MCF 10A (cell line): ENCODE results near the gene NCKAP5L. TPM values are rescaled to one million over a fixed set of nuclear protein-coding genes. Genes with fewer than 3 reads are reported as not detected.
"Not testable (repeated sequence)": the region's sequence is repeated elsewhere in the genome, so short reads cannot be mapped to it uniquely, and the experiment has no call there.

ENCODE experiments used
- BruUV-seq: library from RNA; stranded (reverse); fragments of 400-500 nt; replicated peaks from 2 replicates; lab custom pipeline; 2021; lab: Mats Ljungman, UMichigan
- CTCF ChIA-PET: fragments of 300-600 bp; sonication (Branson Sonifier 250); formaldehyde crosslinking; extraction: SDS; loops from one replicate; lab custom pipeline; 2021; ENCODE audit warnings: antibody characterized with exemption, inconsistent platforms; lab: Yijun Ruan, JAX
- POLR2A ChIA-PET: fragments of 300-600, 350-650 bp; sonication (Branson Sonifier 250); formaldehyde crosslinking; extraction: SDS; loops from one replicate; lab custom pipeline; 2020; ENCODE audit warnings: antibody characterized with exemption, inconsistent platforms; lab: Yijun Ruan, JAX
- DNase-seq: peaks from one replicate; pipeline ENCODE4 v3.0.0-alpha.2; 2018; ENCODE audit not compliant: unreplicated experiment
- H3K27ac Mint-ChIP-seq: one replicate; pipeline ENCODE4 v1.8.0; 2022; ENCODE audit warnings: mild to moderate bottlenecking, low read depth, mixed read lengths; ENCODE audit not compliant: unreplicated experiment
- H3K27me3 Mint-ChIP-seq: one replicate; pipeline ENCODE4 v1.8.0; 2022; ENCODE audit warnings: mixed read lengths; ENCODE audit not compliant: insufficient read depth, unreplicated experiment
- H3K36me3 Mint-ChIP-seq: one replicate; pipeline ENCODE4 v1.8.0; 2022; ENCODE audit warnings: mild to moderate bottlenecking, moderate library complexity, mixed read lengths; ENCODE audit not compliant: insufficient read depth, unreplicated experiment
- H3K4me1 Mint-ChIP-seq: one replicate; pipeline ENCODE4 v1.8.0; 2022; ENCODE audit warnings: mixed read lengths; ENCODE audit not compliant: insufficient read depth, unreplicated experiment
- H3K4me3 Mint-ChIP-seq: one replicate; pipeline ENCODE4 v1.8.0; 2022; ENCODE audit warnings: mild to moderate bottlenecking, moderate library complexity, mixed read lengths; ENCODE audit not compliant: unreplicated experiment
- H3K9me3 Mint-ChIP-seq: one replicate; pipeline ENCODE4 v1.8.0; 2022; ENCODE audit warnings: mixed read lengths; ENCODE audit not compliant: unreplicated experiment
- CTCF ChIP-seq: fragments of 200-600 bp; IDR thresholded peaks from one replicate; pipeline ENCODE4 v1.8.0; 2022; ENCODE audit warnings: antibody characterized with exemption, mild to moderate bottlenecking; ENCODE audit not compliant: unreplicated experiment
- intact Hi-C: fragments of 100-400 bp; cut with micrococcal nuclease; formaldehyde crosslinking; loops from 2 replicates; pipeline ENCODE4 v1.14.1; 2022
- total RNA-seq: library from RNA; stranded (reverse); gene quantifications from 2 replicates; pipeline ENCODE4 v1.2.3, GENCODE V29; 2022

The NCKAP5L gene
- total RNA-seq, 1 experiment from 2014 or later: 19.9 TPM

GRCh38 chr12:49776413-49776812, 51.8 kb downstream of the NCKAP5L start:
- ChIA-PET POLR2A (interaction anchor here (1.8 kb wide), 1 partner anchor 35 kb away, joined by 4 read pairs; the partner anchor contains the start of gene TMBIM6), CTCF (interaction anchor here (0.7 to 5.2 kb wide), 7 partner anchors 10 to 149 kb away, joined by 3 to 57 read pairs (median 4); no protein-coding TSS in a partner anchor)
- H3K27ac Mint-ChIP-seq: peak overlapping the region; percentile 42
- no TSS peak for BruUV-seq
- H3K9me3 Mint-ChIP-seq: no peaks in the 10 kb centered on the region
- peaks cover 20% of the 10 kb centered on the region for H3K27me3 Mint-ChIP-seq
- no peak overlapping the region for H3K4me3 Mint-ChIP-seq
- DNase-seq: peak; percentile 82
- H3K4me1 Mint-ChIP-seq: peaks cover 17% of the 10 kb centered on the region
- TF ChIP-seq CTCF: peak; percentile 92
- intact Hi-C loops: loop anchor here (1.0 to 5.0 kb wide), 5 partner anchors 63 to 294 kb away; partner anchors contain the start of gene ASIC1
- H3K36me3 Mint-ChIP-seq: no peaks in the 10 kb centered on the region

- H3K27me3 Mint-ChIP-seq, H3K36me3 Mint-ChIP-seq, BruUV-seq, H3K4me3 Mint-ChIP-seq, H3K9me3 Mint-ChIP-seq, H3K27ac Mint-ChIP-seq, DNase-seq, intact Hi-C loops: not testable (repeated sequence)
- ChIA-PET POLR2A (interaction anchor here (1.0 kb wide), 1 partner anchor 70 kb away, joined by 4 read pairs; the partner anchor contains the start of gene BCDIN3D), CTCF (interaction anchor here (1.8 to 4.7 kb wide), 3 partner anchors 9 to 66 kb away, joined by 5 to 19 read pairs (median 7); no protein-coding TSS in a partner anchor)
- peaks cover 15% of the 10 kb centered on the region for H3K4me1 Mint-ChIP-seq
Observed at GRCh38 chr12:49773102-49773501, 55.1 kb downstream of the NCKAP5L start.

- no peaks in the 10 kb centered on the region for H3K27me3 Mint-ChIP-seq
- ChIA-PET POLR2A (interaction anchor here (0.6 to 2.6 kb wide), 5 partner anchors 18 to 198 kb away, joined by 3 to 9 read pairs (median 3); partner anchors contain the start of gene TMBIM6), CTCF (interaction anchor here (0.7 to 2.2 kb wide), 5 partner anchors 10 to 209 kb away, joined by 3 to 6 read pairs (median 4); no protein-coding TSS in a partner anchor)
- BruUV-seq: no TSS peak
- no peaks in the 10 kb centered on the region for H3K4me1 Mint-ChIP-seq
- no peaks in the 10 kb centered on the region for H3K9me3 Mint-ChIP-seq
- H3K4me3 Mint-ChIP-seq: no peak overlapping the region
- H3K27ac Mint-ChIP-seq: no peak overlapping the region
- intact Hi-C loops: no loop called here
- DNase-seq: no peak
- H3K36me3 Mint-ChIP-seq: peaks cover 40% of the 10 kb centered on the region
- TF ChIP-seq CTCF: no peak
Observed at GRCh38 chr12:49767333-49767732, 60.9 kb downstream of the NCKAP5L start.

- intact Hi-C loops: no loop called here
- POLR2A ChIA-PET: interaction anchor here (1.5 to 2.6 kb wide), 2 partner anchors 17 to 25 kb away, joined by 5 to 9 read pairs; partner anchors contain the start of gene TMBIM6
- no TSS peak for BruUV-seq
- no peak for TF ChIP-seq CTCF
- no peaks in the 10 kb centered on the region for H3K4me1 Mint-ChIP-seq
- no peak for DNase-seq
- no peak overlapping the region for H3K4me3 Mint-ChIP-seq
- CTCF ChIA-PET: interaction anchor here (1.3 to 2.2 kb wide), 2 partner anchors 11 to 23 kb away, joined by 3 to 6 read pairs; no protein-coding TSS in a partner anchor
- H3K36me3 Mint-ChIP-seq: peaks cover 53% of the 10 kb centered on the region
- no peaks in the 10 kb centered on the region for H3K27me3 Mint-ChIP-seq
- peak overlapping the region; percentile 57 for H3K27ac Mint-ChIP-seq
- no peaks in the 10 kb centered on the region for H3K9me3 Mint-ChIP-seq
Observed at GRCh38 chr12:49766115-49766455, 62.1 kb downstream of the NCKAP5L start.
